ENCODE results near the gene RPL27A. TPM values are rescaled to one million over a fixed set of nuclear protein-coding genes. Genes with fewer than 3 reads are reported as not detected.

RPL27A gene
- 1,281 and 1,513 TPM in 2 replicates for total RNA-seq

DNA sequence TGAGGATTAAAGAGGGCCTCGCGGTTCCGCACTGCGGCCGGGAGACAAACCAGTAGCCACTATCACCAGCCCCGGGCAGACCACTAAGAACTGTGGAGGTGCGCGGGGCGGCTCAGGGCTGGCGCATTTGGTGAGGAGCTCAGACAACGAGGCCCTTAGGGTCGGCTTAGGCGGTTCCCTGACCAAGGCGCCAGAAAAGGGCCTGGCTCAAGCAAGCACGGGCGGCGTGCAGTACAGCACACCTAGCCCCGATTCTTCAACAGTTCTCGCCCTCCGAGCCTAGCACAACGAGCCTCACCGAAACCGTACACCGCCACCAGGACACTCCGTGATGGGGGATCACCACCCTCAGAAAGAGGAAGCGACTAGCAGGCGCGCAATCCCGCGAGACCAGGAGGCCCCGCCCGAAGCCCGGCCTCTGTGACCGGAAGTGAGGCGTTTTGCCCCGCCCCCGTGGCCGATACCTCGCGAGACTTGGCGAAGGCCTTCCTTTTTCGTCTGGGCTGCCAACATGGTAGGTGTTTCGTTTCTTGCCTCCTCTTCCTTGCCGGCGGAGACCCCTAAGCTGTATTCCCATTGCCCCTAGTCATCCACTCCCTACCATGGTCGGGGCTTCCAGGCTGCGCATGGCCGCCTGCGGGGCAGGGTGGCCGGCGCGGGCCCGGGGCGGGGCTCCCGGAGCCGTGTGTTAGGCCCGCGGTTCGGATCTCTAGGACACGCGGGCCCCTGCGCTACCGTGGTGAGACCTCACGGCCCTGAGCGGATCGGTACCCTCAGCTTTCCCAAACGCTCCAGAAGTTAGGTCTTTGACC lies at the start of gene RPL27A, which contains the start of gene TRIM66:
RPL27A (plus strand) TSS at position 490 of the 812 bp plus-strand sequence; CDS start at position 512, 22 bp downstream.
TRIM66 (minus strand) TSS at position 363 of the 812 bp plus-strand sequence. CDS start 10,391 bp downstream, outside the sequence.
- Histone ChIP-seq H3K36me3 (ENCODE audit: control insufficient read depth, insufficient read depth, low read length) (no peaks in the 10 kb centered on the region), H3K27me3 (ENCODE audit: control insufficient read depth, insufficient read depth, low read length) (no peaks in the 10 kb centered on the region), H3K4me3 (ENCODE audit: low read depth, low read length) (peak within 1 kb of the TSS; percentile 90)
- DNase-seq (ENCODE audit: low read depth) = peak; percentile 74
- TF ChIP-seq, protein P1, sequence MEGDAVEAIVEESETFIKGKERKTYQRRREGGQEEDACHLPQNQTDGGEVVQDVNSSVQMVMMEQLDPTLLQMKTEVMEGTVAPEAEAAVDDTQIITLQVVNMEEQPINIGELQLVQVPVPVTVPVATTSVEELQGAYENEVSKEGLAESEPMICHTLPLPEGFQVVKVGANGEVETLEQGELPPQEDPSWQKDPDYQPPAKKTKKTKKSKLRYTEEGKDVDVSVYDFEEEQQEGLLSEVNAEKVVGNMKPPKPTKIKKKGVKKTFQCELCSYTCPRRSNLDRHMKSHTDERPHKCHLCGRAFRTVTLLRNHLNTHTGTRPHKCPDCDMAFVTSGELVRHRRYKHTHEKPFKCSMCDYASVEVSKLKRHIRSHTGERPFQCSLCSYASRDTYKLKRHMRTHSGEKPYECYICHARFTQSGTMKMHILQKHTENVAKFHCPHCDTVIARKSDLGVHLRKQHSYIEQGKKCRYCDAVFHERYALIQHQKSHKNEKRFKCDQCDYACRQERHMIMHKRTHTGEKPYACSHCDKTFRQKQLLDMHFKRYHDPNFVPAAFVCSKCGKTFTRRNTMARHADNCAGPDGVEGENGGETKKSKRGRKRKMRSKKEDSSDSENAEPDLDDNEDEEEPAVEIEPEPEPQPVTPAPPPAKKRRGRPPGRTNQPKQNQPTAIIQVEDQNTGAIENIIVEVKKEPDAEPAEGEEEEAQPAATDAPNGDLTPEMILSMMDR (IDR thresholded peaks at IDR 0.05; ENCODE audit: insufficient read depth, low read length, poor library complexity, severe bottlenecking) = no peak

DNA sequence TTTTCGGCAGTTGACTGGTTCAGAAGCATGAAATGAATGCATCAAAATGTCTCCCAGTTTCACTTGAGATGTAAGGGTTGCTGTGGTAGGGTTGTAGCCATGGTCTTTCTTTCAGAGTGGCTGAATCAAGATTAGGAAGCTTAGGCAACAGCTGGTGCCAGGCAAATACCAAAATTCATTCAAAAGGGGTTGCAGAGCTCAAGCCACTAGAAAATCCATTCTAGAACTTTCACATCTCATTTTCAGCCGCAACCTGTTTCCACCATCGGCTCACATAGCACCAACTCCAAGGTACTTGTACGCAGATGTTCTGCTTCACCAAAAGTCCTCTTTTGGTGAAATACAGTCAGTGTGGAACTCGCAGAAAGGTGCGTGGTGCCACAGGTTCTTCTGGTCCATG lies 48.1 kb upstream of the RPL27A start:
- Histone ChIP-seq H3K36me3 (ENCODE audit: control insufficient read depth, insufficient read depth, low read length) (peaks cover 2% of the 10 kb centered on the region), H3K4me3 (ENCODE audit: low read depth, low read length) (no peak overlapping the region), H3K27me3 (ENCODE audit: control insufficient read depth, insufficient read depth, low read length) (no peaks in the 10 kb centered on the region)
- TF ChIP-seq, protein P1 (IDR thresholded peaks at IDR 0.05; ENCODE audit: insufficient read depth, low read length, poor library complexity, severe bottlenecking) = no peak
- DNase-seq (ENCODE audit: low read depth) = no peak

DNA sequence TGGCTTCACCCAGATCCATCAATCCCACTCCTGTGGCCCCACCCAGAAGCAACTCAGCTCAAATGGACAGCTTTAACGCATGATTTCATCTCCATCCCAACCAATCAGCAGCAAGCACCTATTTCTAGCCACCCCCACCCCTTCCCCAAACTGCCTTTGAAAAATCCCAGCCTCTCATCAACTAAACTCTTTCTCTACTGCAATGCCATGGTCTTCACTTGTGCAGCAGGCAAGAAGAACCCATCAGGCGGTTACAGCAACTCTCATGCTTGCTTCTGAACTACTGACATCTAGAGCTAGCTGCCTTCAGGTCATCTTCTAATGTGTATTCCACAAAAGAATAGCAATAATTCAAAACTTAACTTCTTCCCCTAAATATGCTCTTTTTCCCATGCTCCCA lies 46.5 kb upstream of the RPL27A start:
- H3K27me3 ChIP-seq (ENCODE audit: control insufficient read depth, insufficient read depth, low read length) = no peaks in the 10 kb centered on the region
- peaks cover 2% of the 10 kb centered on the region for H3K36me3 ChIP-seq (ENCODE audit: control insufficient read depth, insufficient read depth, low read length)
- TF ChIP-seq, protein P1 (IDR thresholded peaks at IDR 0.05; ENCODE audit: insufficient read depth, low read length, poor library complexity, severe bottlenecking) = no peak
- DNase-seq (ENCODE audit: low read depth) = no peak
- no peak overlapping the region for H3K4me3 ChIP-seq (ENCODE audit: low read depth, low read length)

DNA sequence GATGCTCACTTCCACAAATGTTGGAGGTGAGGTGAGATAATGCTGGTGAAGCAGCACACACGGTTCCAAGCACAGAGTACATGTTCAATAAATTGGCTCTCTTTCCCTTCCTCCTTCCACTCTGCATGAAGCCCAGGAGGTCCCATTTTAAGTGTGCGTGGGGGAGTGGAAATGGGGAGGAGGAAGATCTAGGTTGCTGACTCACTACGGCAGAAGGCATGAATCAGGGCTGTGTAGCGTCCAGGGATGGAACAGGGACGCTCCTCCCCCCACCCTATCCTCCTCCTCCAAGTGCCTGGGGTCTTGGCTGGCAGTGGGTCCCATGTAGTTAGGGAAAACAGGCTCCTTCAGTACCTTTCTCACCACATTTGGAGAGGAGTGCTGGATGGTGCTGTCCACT lies 44.3 kb upstream of the RPL27A start:
- H3K36me3 ChIP-seq (ENCODE audit: control insufficient read depth, insufficient read depth, low read length) = peaks cover 2% of the 10 kb centered on the region
- H3K4me3 ChIP-seq (ENCODE audit: low read depth, low read length) = no peak overlapping the region
- DNase-seq (ENCODE audit: low read depth) = peak; percentile 5
- TF ChIP-seq, protein P1 (IDR thresholded peaks at IDR 0.05; ENCODE audit: insufficient read depth, low read length, poor library complexity, severe bottlenecking) = no peak
- H3K27me3 ChIP-seq (ENCODE audit: control insufficient read depth, insufficient read depth, low read length) = no peaks in the 10 kb centered on the region

DNA sequence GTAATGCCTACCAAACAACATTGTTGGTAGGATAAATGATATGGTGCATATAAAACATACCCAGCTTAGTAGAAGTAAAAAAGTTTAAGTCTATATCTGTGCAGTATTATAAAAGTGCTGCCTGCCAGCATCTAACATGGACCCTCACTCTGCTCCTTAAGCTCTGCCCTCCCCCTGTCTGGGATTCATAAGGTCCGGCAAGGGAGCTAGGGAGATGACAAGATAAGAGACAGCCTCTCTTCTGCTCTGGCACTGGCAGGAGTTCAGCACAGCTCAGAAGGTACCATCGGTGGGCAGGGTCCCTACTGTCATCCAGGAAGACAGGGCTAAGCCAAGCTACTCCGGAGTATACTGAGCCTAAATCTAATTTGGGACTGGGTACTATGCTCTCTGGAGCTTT lies 42.9 kb upstream of the RPL27A start:
- Histone ChIP-seq H3K4me3 (ENCODE audit: low read depth, low read length) (no peak overlapping the region), H3K27me3 (ENCODE audit: control insufficient read depth, insufficient read depth, low read length) (no peaks in the 10 kb centered on the region), H3K36me3 (ENCODE audit: control insufficient read depth, insufficient read depth, low read length) (peaks cover 2% of the 10 kb centered on the region)
- no peak for DNase-seq (ENCODE audit: low read depth)
- TF ChIP-seq, protein P1 (IDR thresholded peaks at IDR 0.05; ENCODE audit: insufficient read depth, low read length, poor library complexity, severe bottlenecking) = no peak

Data from kidney epithelial cell (primary cell).